ENCODE results near the gene REN. TPM values are rescaled to one million over a fixed set of nuclear protein-coding genes. Genes with fewer than 3 reads are reported as not detected.

REN gene
- total and polyA plus RNA-seq, 2 of the 13 experiments (the other 11 are each of a cell fraction or from before 2014, with no cell fraction given), result not detected

DNA sequence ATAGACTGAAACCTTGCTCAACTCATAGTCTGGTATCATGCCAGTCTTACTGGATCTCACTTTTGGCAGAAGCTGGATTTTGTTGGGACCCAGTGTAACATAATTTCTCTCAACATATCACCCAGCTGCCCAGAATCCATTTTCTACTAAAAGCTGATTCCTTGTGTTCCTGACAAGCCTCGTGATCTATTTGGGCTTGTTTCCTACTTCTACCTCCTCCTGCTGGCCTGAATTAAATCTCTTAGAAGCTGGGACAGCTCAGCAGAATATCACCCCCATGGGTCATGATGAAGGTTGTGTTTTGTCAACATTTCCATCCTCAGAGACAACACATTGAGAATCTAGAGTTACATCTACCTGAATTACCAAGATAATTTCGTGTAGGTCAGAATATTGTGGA lies 40.0 kb upstream of the REN start:
- WGBS (ENCODE audit: low lambda C conversion rate), result 77% methylated on average over 2 of the region's 2 CpGs
- H3K4me3 ChIP-seq (replicated peaks in 1 of 3; ENCODE audit: insufficient read depth in 1 of 3, low read depth in 2 of 3, low read length in 3 of 3), result no peak overlapping the region
- intact Hi-C loops (cut with micrococcal nuclease; ENCODE audit: unreplicated experiment), result no loop called here
- no TSS peak for BruUV-seq (replicated peaks)
- no peak overlapping the region for H3K4me2 ChIP-seq (ENCODE audit: low read depth, low read length)
- peaks cover 4% of the 10 kb centered on the region for H3K79me2 ChIP-seq (ENCODE audit: insufficient read depth, low read length)
- no peak for ATAC-seq
- H4K20me1 ChIP-seq (ENCODE audit: insufficient read depth, low read length), result peaks cover 9% of the 10 kb centered on the region
- DNase-seq (ENCODE audit: low spot score), result no peak
- no peak for TF ChIP-seq SMYD3 (CRISPR knock-in tag; IDR thresholded peaks at IDR 0.05)
- TF ChIP-seq ELF1 (CRISPR knock-in tag; IDR thresholded peaks at IDR 0.05), result no peak
- TF ChIP-seq, protein P1, sequence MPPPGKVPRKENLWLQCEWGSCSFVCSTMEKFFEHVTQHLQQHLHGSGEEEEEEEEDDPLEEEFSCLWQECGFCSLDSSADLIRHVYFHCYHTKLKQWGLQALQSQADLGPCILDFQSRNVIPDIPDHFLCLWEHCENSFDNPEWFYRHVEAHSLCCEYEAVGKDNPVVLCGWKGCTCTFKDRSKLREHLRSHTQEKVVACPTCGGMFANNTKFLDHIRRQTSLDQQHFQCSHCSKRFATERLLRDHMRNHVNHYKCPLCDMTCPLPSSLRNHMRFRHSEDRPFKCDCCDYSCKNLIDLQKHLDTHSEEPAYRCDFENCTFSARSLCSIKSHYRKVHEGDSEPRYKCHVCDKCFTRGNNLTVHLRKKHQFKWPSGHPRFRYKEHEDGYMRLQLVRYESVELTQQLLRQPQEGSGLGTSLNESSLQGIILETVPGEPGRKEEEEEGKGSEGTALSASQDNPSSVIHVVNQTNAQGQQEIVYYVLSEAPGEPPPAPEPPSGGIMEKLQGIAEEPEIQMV (CRISPR knock-in tag; IDR thresholded peaks at IDR 0.05; ENCODE audit: low read depth), result no peak
- TF ChIP-seq ZNF749 (CRISPR knock-in tag; IDR thresholded peaks at IDR 0.05; ENCODE audit: borderline replicate concordance), result no peak
- TF ChIP-seq JUN (CRISPR knock-in tag; IDR thresholded peaks at IDR 0.05), result no peak
- TF ChIP-seq ZNF816 (CRISPR knock-in tag; IDR thresholded peaks at IDR 0.05; ENCODE audit: borderline replicate concordance), result no peak
- FAIRE-seq, result no peak
- no peak overlapping the region for H2AFZ ChIP-seq (ENCODE audit: low read length)
- ChIA-PET POLR2A (no interaction called here), CTCF (ENCODE audit: low intra/inter-chr PET ratio, low total read pairs) (interaction anchor here (1.1 to 4.2 kb wide), 3 partner anchors 43 to 345 kb away, joined by 3 to 48 read pairs (median 4); partner anchors contain the start of gene SNRPE)
- H3K9me3 ChIP-seq (ENCODE audit: low read length), result no peaks in the 10 kb centered on the region
- H3K4me1 ChIP-seq (ENCODE audit: insufficient read depth, low read length), result peaks cover 19% of the 10 kb centered on the region
- H3K27ac ChIP-seq (ENCODE audit: extremely low read length, insufficient read depth, low read length), result no peak overlapping the region
- H3K9ac ChIP-seq (ENCODE audit: insufficient read depth, low read depth, low read length), result no peak overlapping the region
- H3K27me3 ChIP-seq (ENCODE audit: control insufficient read depth in 1 of 2, insufficient read depth in 2 of 2, low read length in 2 of 2), result no peaks in the 10 kb centered on the region
- no peaks in the 10 kb centered on the region; a peak in 2 of 5 replicates for H3K36me3 ChIP-seq (replicated peaks in 1 of 2; ENCODE audit: control insufficient read depth in 1 of 2, insufficient read depth in 2 of 2, low read length in 2 of 2)
- in situ Hi-C loops (cut with HindIII; ENCODE audit: extremely low pct_ligation_motif_present, low pct_unique_long_range_greater_than_20kb), result loop anchor here (10.0 kb wide), 1 partner anchor 341 kb away; the partner anchor contains the start of gene SNRPE

DNA sequence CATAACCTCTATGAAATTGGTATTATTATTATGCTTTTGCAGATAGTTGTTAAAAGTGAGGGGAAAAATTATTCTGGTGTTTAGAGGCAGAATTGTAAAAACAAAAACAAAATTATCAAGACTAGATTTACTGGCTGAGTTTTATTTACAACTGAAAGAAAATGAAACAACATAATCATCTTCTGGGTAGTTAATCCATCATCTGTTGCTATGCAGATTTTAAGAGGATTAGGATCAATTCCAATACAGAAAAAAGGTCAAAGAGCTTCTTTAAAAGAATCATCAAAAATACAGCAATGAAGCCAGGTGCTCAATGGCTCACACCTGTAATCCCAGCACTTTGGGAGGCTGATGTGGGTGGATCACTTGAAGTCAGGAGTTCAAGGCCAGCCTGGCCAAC lies 39.3 kb upstream of the REN start:
- ChIA-PET CTCF (ENCODE audit: low intra/inter-chr PET ratio, low total read pairs) (interaction anchor here (4.2 kb wide), 1 partner anchor 43 kb away, joined by 48 read pairs; no protein-coding TSS in a partner anchor), POLR2A (interaction anchor here (1.0 kb wide), 1 partner anchor 9 kb away, joined by 3 read pairs; the partner anchor contains the start of gene GOLT1A)
- FAIRE-seq (no peak), ATAC-seq (no peak), DNase-seq (ENCODE audit: low spot score) (no peak)
- H3K27me3 ChIP-seq (ENCODE audit: control insufficient read depth in 1 of 2, insufficient read depth in 2 of 2, low read length in 2 of 2), result no peaks in the 10 kb centered on the region
- intact Hi-C loops (cut with micrococcal nuclease; ENCODE audit: unreplicated experiment) (no loop called here), in situ Hi-C loops (cut with HindIII; ENCODE audit: extremely low pct_ligation_motif_present, low pct_unique_long_range_greater_than_20kb) (loop anchor here (10.0 kb wide), 1 partner anchor 341 kb away; the partner anchor contains the start of gene SNRPE)
- no peak overlapping the region for H2AFZ ChIP-seq (ENCODE audit: low read length)
- TF ChIP-seq CENPX (CRISPR knock-in tag; IDR thresholded peaks at IDR 0.05), result no peak
- TF ChIP-seq RFXANK (CRISPR knock-in tag; IDR thresholded peaks at IDR 0.05), result peak; percentile 88; the same call in 1 of the 2 replicates
- TF ChIP-seq RFX5 (IDR thresholded peaks at IDR 0.05; ENCODE audit: low read depth, low read length), result peak; percentile 94
- no peak for TF ChIP-seq ZNF709 (CRISPR knock-in tag; IDR thresholded peaks at IDR 0.05)
- H3K4me3 ChIP-seq (replicated peaks in 1 of 3; ENCODE audit: insufficient read depth in 1 of 3, low read depth in 2 of 3, low read length in 3 of 3), result no peak overlapping the region
- no peak overlapping the region for H3K4me2 ChIP-seq (ENCODE audit: low read depth, low read length)
- no TSS peak for BruUV-seq (replicated peaks)
- no peak overlapping the region for H3K27ac ChIP-seq (ENCODE audit: extremely low read length, insufficient read depth, low read length)
- H3K9ac ChIP-seq (ENCODE audit: insufficient read depth, low read depth, low read length), result no peak overlapping the region
- peaks cover 13% of the 10 kb centered on the region for H3K4me1 ChIP-seq (ENCODE audit: insufficient read depth, low read length)
- no peaks in the 10 kb centered on the region; a peak in 2 of 5 replicates for H3K36me3 ChIP-seq (replicated peaks in 1 of 2; ENCODE audit: control insufficient read depth in 1 of 2, insufficient read depth in 2 of 2, low read length in 2 of 2)
- peaks cover 9% of the 10 kb centered on the region for H4K20me1 ChIP-seq (ENCODE audit: insufficient read depth, low read length)
- H3K9me3 ChIP-seq (ENCODE audit: low read length), result no peaks in the 10 kb centered on the region
- peaks cover 4% of the 10 kb centered on the region for H3K79me2 ChIP-seq (ENCODE audit: insufficient read depth, low read length)

Data from HepG2 (cell line).